LHCN-M2 (cell line): ENCODE data around the gene IBA57. TPM values are rescaled to one million over a fixed set of nuclear protein-coding genes. Genes with fewer than 3 reads are reported as not detected.
"Not testable (repeated sequence)": the region's sequence is repeated elsewhere in the genome, so short reads cannot be mapped to it uniquely, and the experiment has no call there.

Experiments used
- DNase-seq: peaks from one replicate; pipeline ENCODE4 v3.0.0-alpha.2; 2012; ENCODE audit warnings: low read depth
- total RNA-seq: library from RNA; depleted of rRNA; stranded (reverse); fragments of >200 nt; gene quantifications from 2 replicates; pipeline ENCODE4 v1.2.3, GENCODE V29; 2014

Gene IBA57
- total RNA-seq, 1 experiment from 2014 or later, result 5.1 TPM

DNA sequence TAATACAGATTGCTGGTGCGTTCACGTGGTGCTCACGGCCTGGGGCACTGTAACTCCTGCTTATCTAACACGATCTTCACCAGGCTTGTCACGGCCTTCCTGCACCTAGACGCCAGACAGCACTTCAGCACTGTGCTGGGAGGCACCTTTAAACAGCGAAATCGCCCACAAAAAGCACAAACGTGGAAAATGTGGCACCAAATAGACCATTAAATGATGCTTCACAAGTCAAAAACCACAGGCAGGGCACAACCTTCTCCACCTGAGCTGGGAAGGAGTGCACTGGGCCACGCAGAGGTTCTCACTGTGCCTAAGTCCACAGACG lies 20.0 kb downstream of the IBA57 start:
- no peak for DNase-seq

DNA sequence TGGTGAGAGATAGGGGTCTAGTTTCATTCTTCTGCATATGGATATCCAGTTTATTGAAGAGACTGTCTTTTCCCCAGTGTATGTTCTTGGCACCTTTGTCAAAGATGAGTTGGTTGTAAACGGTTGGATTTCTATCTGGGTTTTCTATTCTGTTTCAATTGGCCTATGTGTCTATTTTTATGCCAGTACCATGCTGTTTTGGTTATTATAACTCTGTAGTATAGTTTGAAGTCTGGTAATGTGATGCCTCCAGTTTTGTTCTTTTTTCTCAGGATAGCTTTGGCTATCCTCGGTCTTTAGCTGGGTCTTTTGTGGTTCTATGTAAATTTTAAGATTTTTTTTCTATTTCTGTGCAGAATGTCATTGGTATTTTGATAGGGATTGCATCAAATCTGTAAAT lies 22.6 kb downstream of the IBA57 start:
- DNase-seq, result not testable (repeated sequence)

DNA sequence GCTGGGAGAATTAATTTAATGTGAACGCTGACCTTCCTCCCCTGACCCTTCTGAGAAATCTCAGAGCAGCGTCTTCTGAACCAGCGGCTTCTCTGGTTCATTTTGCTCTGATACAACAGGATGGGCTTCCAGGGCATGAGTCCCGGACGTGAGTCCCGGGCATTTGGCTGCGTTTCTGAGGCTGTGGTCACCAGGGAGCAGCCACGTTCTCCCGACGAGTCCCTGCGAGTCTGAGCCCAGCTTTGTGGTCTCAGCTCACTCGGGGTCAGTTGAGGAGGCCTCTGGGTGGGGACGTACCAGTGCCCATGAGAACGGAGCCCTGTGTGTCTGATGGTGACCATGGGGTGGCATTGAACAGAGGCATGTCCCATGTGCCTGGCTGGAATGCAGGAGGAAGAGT lies 24.6 kb downstream of the IBA57 start:
- DNase-seq, result no peak

DNA sequence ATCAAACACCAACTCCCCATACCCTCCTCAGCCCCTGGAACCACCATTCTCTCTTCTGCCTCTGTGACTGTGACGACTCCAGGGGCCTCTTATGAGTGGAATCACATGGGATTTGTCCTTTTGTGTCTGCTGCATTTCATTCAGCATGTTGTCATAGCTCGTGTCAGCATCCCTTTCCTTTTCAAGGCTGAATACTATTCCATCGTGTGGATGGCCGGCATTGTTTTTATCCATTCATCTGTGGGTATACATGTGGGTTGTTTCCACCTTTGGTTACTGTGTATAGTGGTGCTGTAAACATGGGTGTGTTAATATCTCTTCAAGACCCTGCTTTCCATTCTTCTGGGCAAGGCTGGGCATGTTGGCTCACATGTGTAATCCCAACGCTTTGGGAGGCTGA lies 25.2 kb downstream of the IBA57 start:
- no peak for DNase-seq

DNA sequence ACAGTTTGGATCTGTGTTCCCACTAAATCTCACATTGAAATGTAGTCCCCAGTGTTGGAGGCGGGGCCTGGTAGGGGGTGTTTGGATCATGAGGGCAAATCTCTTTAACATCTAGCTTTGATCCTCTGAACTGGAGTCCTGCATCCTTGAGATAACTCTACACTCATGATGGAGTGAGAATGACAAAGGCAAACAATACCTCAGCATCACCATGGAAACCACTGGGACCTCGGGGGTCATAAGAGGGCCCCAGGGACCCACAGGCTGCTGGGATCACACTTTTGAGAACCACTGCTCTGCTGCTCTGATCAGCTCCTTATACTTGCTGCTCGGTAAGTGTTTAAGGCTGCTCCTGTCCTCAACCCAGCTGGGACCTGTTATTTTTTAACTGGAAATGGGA lies 28.8 kb downstream of the IBA57 start:
- DNase-seq, result no peak

DNA sequence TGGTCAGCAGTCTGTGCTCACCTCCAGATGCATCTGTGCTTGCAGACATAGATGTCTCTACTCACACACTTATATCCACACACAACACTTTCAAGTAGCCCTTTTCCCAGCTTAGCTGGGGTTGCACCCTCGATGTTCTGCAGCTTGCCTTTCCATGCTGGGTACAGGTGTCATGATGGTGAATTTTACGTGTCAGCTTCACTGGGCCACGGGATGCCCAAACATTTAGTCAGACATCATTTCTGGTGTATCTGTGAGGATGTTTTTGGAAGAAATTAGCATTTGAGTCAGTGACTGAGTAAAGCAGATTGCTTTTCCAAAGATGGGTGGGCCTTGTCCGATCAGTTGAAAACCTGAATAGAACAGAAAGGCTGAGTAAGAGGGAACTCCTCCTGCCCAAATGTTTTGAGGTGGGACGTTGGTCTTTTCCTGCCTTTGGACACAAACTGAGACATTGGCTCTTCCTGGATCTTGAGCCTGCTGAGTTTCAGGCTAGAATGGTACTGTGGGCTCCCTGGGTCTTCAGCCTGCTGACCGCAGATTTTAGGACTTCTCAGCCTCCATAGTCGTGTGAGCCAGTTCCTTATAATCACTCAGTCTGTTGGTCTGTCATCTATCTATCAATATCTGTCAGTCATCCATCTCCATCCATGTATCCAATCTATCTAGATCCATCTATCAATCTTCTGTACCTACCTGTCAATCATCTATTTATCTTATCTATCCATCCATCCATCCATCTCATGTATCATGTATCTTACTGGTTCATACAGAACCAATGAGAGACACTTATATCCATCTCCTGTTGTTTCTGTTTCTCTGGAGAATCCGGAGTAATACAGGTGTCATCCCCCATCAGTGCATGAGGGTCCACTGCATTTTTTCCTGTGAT lies 29.6 kb downstream of the IBA57 start:
- DNase-seq, result no peak

DNA sequence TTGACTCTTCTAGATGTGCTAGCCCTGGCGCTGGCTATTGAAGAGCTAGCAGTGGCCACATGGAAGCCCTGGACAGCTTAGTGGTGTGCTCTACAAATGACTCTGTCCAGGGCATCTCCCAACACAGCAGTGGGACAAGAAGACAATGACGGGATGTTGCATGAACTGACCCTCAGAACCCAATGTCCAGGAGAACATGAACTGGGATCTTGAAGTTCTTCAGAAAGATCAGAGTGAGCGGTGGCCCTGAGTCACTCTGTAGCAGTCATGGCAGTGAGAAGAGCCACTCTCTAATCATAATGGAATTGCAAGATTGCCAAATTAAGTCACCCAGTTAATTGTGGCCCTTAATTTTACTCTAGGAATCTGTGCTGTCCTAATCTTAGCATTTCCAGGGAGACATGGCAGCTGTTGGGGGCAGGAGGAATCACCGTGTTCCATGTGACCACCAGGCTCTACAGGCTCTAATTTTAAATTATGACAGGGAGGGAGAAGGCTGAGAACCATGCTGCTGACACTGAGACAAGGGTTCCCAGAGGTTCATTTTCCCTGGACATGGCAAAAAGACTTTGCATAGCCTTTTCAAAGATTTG lies 32.0 kb downstream of the IBA57 start:
- DNase-seq, result no peak

DNA sequence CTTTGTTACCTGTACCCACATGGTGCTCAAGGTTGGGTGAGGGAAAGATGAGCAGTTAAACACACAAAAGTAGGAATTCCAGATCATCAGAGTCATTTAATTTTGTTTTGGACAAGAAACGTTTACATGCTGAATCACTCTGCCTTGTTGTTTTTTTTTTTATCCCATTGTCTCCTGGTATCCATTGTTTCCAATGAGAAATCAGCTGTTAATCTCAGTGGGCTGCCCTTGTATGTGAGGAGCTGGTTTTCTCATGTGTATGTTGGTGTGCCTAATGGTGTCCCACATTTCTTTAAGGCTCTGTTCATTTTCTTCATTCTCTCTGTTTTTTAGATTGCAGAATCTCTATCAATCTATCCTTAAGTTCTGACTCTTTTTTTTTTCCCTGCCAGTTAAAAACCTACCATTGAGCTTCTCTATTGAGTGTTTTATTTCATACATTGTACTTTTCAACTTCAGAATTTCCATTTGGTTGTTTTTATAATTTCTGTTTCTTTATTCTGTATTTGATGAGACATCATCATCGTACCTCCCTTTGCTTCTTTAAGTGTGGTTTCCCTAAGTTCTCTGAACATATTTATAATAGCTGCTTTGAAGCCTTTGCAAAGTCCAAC lies 33.5 kb downstream of the IBA57 start:
- DNase-seq, result peak; percentile 26

DNA sequence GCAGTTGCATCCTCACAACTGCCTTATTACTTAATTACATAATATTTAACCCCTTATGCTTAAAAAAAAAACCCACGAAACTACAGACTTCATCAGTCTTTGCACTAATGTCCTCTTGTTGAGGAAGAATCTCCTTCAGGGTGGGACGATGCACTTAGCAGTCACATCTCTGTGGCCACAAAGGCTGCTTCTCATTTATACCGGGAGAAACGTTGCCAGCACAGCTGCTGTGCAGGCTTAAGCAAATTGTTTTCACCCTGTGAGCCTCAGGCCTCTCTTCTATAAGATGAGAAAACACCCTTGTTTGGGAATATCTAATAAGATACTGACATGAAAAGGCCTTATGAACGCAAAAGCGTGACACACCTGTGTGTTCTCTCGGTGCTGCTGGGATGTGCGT lies 39.4 kb downstream of the IBA57 start:
- no peak for DNase-seq

DNA sequence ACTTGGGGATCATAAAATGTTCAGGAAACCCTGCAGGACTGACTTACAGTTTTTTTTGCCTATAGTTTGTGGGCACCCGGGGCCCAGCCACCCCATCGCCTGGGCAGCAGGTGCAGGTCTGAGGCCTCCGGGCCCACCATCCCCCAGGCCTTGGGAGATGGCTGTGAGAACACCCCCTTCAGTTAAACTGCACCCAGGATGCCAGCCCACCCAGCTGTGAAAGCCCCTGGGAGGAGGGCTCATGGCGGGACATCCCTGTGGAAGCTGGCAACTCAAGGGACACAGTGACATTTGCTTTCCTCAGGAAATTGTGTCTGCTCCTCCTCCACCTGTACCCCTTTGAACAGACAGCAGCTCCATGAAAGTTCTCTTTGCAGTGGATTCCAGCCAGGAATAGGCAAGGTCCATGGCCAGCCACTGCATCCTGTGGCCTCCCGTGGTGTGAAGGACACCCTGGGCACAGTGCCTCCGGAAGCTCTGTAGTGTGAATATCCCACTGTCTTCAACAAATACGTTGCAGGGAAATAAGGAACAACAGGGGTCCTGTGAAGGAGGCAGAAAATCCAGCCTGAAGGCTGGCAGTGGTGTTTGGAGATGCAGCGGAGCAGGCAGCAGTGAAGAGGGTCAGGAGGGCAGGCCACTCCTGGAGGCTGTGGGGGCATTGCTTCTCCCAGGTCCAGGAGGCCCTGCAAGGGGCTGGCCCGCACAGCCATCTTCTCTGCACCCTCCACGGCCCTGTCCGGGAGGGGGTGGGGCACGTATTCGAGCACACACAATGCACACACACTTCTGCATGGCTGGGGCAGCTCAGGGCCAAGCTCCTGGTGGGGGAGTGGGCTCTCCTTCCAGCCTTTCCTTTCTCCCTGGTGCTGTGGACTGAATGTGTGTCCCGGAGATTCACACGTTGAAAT lies 40.2 kb downstream of the IBA57 start:
- DNase-seq, result no peak

DNA sequence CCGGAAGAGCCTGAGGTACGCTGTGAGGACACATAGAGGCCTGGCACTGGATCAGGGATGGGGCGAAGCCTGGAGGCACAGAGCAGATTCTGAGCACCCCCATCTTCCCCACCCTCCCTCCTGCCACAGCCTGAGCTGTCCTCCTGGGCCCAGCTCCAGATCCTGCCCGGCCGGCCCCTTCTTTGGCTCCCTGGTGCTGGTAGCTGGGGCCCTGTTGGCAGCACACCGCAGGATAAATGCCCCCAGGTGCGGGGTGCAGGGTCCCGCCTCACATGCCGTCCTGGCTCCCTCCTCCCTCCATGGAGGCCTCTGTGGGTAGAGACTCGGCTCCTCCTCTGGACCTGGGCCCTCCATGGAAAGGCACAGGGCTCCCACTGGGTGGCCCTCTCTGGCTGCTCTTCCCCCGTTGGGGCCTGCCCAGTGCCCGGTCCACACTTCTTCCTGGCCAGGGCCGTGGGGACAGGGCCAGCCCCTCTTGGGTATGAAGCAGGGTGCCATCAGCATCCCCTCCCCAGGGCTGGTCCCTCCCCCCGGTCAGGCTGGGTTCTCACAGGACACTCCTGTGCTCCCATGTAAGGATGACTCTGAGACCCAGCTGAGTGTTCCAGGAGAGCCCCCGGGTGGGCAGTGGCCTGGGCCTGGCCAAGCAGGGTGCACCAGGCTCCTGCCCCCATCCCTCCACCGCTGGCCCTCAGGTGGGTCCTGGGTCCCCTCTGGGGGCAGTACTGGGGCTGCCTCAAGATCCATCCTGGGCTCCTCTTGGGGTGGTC lies 41.2 kb downstream of the IBA57 start:
- DNase-seq, result no peak

DNA sequence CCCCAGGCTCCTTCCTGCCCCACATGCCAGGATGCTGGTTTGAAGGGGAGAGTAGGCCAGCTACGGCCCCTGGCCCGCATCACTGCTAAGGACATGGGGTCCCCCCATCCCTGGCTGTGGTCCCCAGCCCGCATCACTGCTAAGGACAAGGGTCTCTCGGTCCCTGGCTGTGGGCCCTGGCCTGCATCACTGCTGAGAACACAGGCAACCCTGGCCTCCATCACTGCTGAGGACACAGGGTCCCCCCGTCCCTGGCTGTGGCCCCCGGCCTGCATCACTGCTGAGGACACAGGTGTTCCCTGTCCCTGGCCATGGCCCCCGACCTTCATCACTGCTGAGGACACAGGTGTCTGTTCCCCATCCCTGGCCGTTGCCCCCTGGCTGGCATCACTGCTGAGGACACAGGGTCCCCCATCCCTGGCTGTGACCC lies 41.8 kb downstream of the IBA57 start:
- no peak for DNase-seq

DNA sequence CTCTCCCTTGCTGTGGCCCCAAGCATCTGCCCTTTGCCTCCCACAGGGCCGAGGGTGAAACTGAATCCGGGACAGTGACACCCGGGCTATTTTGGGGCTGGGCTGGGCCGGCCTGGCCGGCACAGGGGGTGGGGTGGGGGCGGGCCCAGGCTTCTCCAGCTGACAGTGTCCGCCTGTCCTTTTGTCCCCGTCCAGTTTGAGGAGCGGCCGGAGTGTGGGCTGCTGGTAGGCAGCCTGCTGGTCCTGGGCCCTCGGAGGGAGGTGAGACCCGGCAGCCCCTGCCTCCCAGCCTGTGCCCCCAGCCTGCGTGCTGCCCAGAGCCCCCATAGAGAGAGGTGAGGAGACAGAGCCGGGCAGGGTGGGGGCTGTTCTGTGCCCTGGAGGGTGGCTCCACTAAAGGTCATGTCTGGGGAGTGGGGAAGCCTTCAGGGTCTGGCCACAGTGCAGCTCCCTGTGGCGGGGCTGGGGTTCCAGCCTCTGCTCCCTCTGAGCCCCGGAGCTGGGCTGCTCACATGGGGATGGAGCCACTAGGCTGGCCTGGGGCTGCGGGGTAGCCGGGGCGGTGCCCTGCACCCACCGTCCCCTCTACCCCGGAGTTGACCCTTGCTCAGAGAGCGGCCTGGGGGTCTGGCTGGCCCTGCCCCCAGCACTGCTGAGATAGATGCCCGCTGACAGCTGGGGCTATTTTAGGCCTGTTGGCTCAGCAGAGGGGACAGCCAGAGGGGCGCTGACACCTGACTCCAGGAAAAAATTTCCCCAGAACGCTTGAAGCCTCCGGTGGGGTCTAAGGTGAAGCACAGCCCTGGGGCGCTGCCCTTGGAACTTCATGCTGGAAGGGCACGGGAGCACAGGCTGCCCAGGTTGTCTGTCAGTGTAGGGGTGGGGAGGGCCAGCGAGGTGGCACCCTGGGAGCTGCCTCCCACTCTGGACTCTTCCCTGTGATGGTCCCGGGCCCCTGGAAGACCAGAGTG lies 42.5 kb downstream of the IBA57 start, which contains the start of gene OBSCN:
TSS of gene OBSCN (plus strand) at position 194 of the 971 bp plus-strand sequence. CDS start 3,740 bp downstream, outside the sequence.
- no peak for DNase-seq

DNA sequence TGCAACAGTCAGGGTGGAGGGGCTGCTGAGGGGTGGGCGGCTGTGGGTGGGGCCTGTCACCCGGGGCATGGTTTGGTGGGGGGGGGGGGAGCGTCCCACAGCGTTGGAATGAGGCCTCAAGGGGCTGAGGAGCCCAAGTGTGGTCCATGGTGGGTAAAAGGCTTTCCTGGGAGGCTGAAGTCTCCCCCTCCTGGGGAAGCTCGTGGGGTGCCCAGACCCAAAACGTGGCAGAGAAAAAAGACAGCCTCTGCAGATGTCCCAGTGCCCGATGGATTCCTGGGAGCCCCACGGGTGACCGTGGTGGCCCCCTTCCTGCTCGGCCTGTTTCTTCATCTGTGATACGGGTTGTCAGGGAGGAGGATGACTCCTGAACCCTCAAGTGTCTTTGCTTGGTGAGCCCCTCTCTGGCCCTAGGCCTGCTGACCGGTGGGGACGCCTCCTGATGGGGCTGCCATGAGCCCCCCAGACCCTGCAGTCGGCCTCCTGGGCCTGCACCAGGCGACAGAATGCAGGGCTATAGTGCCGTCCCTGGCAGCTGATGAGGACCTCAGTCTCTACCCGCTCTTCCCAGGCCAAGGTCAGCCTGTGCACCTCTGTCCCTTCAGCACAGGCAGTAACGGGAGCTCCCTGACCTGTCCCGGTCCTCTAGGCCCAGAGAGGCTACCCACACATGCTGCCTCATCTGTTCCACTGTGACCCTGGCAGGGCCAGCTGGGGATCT lies 43.4 kb downstream of the IBA57 start:
- DNase-seq, result no peak

DNA sequence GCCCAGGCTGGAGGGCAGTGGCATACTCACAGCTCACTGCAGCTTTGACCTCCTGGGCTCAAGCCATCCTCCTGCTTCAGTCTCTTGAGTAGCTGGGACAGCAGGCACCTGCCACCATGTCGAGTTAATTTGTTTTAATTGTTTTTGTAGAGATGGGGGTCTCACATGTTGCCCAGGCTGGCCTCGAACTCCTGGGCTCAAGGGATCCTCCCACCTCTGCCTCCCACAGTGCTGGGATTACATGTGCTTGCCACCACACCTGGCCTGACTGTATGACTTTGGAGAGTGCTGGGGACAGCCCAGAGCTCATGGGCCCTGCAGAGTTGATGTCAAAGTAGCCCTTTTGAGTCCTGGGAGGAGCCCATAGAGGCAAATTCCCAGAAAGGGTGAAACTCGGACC lies 44.1 kb downstream of the IBA57 start:
- no peak for DNase-seq

DNA sequence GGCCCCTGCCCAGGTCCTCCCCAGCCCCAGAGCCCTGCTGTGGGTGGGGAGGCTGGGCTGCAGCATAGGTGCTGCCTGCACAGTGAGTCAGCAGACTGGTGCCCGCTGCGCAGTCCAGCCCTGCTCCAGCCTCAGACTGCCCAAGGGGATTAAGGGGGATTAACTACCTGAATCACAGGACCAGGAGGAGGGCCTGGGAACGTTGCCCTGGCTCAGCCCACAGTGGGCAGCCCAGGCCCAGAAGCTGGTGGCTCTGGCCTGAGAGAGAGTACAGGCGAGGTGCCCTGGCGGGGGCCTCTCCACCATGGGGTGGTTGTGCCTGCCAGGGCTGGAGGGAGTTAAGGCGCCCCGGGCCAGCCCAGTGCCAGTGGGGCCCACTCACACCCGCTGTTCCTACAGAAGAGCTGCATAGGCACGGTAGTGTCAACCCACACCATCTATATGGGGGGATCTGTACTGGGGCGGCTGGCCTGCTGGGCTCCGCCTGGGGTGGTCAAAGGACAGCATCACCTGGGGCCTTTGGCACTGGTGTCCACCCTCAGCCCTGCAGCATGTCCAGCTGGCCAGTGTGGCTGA lies 44.6 kb downstream of the IBA57 start:
- peak; percentile 33 for DNase-seq

DNA sequence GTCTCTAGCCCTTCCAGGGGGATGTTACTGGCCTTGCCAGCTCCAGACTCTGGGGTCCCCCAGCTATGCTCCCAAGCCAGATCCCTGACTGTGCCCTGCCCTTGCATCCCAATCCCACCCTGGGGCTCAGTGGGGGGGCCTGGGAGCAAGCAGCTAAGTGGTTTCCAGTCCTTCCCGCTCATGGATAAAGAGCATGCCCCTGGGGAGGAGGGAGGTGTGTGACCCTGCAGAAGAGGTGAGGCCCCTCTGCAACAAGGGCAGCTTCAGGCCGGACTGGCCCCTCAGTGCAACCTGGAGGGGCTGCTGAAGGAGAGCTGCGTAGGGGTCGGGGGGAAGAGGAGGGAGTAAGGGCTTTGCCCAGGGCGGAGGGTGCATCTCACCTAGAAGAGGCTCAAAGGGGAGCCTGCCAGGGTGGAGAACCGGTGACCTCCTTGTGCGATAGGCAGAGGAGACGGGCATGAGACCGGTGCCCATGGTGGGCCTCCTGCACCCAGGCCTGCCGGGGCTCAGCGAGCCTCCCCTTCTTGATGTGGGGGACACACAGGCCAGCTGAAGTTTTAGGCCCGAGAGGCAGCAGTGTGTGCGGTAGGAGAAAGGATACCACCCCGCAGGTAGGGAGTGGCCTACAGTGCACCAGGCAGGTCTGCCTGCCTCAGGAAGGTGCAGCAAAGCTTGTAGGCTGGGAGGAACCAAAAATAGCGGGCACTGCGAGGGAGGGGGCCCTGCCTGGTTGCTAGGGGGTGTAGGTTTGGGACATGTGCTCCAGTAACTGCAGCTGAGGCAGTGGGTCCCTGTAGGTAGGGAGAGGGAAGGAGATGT lies 45.3 kb downstream of the IBA57 start:
- DNase-seq, result no peak
